NCI-H1105 (cell line): ENCODE data around the gene TSC22D3.

Experiments used
- DNase-seq: peaks from one replicate; lab custom pipeline; 2025; lab: John Stamatoyannopoulos, UW

Gene TSC22D3

DNA sequence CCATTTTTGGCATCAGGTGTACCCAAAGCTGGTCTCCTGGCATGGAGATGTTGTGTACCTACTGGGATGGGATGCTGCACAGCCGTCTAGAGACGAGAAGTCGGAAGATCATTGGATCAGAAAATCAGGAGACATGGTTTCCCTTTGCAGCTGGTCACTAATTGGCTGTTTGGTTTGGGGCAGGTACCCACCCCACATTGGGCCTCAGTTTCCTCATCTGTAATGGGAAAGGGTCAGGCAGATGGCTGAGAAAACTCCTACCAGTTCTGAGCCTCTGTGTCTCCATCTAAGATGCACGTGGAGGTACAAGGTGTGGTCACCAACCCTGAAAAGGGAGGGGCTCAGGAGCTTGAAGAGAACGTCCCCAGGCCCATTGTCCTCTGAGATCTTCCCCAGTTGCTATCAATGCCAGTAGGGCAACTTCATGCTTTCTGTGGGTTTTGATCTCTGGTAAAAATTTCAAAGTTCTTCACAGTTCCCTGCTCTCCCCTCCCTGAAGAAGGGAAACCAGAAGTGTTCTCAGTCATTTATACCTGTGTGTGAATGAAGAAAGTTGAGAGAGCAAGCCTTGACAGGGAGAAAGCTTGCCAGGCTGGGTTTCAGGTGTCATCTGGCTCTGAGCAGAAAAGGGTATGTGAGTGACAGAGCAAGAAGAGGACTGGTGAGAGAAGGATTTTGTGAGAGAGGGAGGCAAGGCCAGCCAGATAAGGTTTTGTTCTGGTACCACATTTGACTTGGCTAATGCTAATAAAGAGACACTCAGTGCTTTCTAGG, 15.1 kb downstream of the TSC22D3 start:
- no peak for DNase-seq

DNA sequence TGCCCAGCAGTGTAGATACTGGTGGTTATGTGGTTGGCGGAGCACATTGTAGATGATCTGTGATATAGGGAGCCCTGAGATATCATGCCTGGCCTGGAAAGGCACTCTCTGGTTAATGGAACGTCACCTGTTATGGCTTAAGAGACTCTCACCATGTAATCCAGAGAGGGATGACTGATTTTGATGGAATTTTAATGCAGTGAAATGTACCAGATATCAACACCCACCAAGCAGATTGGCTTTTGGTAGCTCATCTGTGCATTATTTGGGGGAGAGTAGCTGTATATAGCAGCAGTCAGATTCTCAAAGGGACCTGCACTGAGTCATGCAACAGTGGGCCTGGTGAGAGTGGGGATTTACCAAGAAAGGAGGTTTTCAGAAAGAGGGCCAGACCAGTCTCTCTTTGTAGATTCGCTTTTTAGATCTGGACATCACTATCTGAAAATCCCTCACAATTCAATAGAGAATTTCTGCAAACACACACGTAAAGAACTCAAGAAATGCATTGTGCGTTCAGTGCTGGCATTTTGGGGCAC, 17.3 kb downstream of the TSC22D3 start:
- DNase-seq, result no peak

DNA sequence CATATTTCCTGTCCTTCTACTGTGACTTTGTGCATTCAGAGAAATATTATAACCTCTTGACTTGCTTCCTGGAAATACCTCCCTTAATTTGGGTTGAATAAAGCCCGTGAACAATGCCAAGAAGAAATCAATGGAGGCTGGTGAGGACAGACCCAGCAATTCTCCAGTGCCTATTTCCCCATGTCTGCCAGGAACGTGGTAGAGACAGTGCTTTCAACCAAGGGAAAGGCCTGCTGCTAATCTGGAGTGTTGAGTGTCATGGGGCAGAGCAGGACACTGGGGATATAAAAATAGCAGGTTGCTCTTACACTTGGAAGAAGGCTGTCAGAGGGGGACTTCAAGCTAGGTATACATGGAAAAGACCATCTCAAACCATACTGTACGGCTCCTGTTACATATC, 19.9 kb downstream of the TSC22D3 start:
- DNase-seq, result no peak

DNA sequence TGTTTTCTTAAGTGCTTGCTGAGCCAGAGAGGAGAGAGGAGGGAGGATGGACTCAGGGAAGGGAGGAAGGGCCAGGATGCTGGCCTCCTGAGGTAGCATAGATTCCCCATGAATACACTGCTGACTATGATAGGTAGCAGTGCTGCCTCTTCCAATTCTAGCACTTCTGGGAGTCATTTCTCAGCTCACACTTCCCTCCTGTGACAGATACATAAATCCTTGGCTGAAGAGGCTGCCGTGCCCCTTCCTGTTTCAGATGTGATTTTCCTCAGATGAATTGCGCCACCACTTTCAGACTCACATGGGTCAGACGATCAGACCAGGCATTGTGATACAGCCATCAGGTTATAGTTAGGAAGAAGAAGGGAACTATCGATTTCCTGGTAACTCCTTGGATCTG, 22.4 kb downstream of the TSC22D3 start:
- DNase-seq, result no peak

- no peak for DNase-seq
Measured at GRCh38 chrX:107752714-107753113, 22.9 kb downstream of the TSC22D3 start.

DNA sequence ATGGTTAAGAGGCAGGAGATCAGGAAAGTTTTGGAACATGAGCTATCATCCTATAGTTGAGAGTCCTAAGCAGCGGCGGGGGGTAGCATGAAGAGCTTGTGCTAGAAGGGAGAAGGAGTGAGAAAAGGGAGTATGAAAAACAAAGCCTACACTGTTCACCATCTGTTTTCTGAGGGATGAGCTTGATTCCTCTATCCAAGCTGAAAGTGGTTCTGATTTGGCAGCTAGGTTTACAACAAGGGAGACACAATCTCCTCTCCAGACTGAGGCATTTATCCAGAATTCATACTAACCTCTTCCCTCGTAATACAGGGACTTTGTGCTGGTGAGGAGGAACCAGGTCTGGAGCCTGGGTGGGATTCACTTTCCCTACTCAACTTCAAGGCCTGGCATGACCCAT, 23.5 kb downstream of the TSC22D3 start:
- no peak for DNase-seq

DNA sequence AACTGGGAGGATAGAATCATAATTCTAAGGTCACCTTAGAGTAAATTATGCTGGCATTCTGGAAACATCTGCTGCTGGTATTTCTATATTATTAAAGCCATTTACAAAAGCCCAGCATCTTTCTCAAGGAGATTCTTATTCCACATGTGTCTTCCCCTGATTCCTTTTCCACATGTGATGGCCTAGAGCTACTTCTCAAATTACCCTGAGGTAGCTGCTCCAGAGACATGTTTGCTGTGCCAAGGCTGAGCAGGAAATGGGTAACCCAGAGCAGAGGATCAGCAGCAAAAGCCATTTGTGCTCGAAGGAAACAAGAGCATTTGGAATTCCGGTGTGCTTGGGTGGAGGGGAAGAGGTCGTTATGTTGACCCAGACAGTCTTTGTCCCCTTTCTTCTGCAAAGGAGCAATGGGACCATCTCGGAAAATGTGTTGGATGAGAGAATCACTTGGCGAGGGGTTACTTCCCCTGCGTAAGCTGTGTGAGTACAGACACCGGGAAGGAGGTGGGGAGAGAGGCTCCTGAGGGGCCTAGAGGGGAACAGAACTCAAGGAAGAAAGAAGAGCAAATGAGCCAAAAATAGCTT, 24.6 kb downstream of the TSC22D3 start:
- no peak for DNase-seq

DNA sequence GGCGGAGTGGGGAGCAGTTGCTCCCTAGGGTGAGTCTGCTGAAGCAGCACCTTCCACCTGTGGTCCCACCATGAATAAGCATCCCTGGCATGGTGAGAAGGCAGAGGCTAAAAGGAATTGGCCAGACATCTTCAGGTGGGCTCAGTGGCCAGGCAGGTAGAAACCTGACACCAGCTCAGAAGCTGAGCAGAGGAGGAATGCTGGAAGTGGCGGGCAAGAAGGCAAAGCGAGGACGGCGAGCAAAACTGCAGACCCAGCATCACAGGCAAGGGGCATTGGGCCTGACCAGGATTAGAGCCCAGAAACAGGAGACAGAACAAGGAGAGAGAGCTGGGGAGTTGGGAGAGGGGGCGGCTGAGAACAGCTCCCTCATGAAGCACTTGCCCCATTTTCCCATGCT, 25.3 kb downstream of the TSC22D3 start:
- DNase-seq, result no peak

- DNase-seq, result no peak
Measured at GRCh38 chrX:107748506-107748905, 27.1 kb downstream of the TSC22D3 start.

- peak; percentile 71 for DNase-seq
Measured at GRCh38 chrX:107747596-107748161, 27.9 kb downstream of the TSC22D3 start.

- no peak for DNase-seq
Measured at GRCh38 chrX:107744868-107745267, 30.7 kb downstream of the TSC22D3 start.

- no peak for DNase-seq
Measured at GRCh38 chrX:107743995-107744394, 31.6 kb downstream of the TSC22D3 start.

- DNase-seq, result no peak
Measured at GRCh38 chrX:107742700-107743191, 32.8 kb downstream of the TSC22D3 start.

GRCh38 chrX:107741404-107741790, 34.2 kb downstream of the TSC22D3 start:
- no peak for DNase-seq

DNA sequence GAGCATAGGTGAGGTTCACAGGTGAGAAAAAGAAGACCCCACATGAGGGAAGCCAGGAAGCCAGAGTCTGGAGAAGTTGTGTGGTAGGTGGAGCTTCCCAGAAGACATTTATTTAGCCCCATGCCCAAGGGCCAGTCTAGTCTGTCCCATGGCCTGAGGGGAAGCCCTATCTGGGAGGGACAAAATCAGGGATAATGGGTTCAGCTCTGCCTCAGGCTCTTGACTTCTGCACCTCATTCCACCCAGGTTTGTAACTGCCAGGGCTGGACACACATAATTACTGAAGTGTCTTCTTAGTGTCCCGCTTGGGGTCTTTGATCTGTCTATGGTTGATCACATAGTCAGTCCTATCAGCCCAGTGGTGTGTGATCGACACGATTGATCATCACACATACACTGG, 36.0 kb downstream of the TSC22D3 start:
- no peak for DNase-seq

- DNase-seq, result no peak
Measured at GRCh38 chrX:107738768-107739167, 36.8 kb downstream of the TSC22D3 start.

- DNase-seq, result no peak
Measured at GRCh38 chrX:107738272-107738671, 37.3 kb downstream of the TSC22D3 start.

DNA sequence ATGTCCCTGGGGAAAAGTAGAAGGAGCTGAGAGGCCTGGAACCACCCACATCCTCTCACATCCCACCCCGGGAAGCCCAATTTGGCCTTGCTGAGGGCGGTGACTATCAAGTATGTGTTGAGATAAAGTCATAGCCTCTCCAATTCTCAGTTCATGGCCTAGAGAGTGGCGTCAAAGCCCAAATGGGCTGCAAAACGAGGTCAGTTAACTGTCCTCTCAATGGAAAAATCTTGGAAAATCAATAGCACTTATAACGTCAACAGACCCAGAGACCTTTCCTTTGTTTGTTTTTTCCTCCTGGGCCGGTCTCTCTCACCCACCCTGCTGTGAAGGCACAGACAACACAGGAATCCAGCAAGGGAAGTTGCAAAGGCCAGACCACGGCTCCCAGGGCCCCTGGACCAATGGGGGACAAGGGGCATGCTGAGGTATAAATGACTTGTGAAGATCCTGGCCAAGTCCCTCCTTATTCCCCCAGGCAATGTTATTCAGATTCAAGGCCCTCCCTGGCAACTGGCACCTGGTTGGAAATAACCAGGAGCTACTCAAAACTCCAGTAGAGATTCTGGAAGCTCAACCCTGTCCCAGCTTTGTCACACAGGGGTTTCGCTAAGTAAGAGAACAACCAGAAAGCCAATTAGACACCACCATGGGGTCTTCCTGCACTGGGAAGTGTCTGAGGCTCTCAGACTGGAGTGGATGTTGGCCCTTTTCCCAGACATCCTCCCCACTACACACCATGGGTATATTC, 38.6 kb downstream of the TSC22D3 start:
- no peak for DNase-seq

- no peak for DNase-seq
Measured at GRCh38 chrX:107734646-107735045, 40.9 kb downstream of the TSC22D3 start.

DNA sequence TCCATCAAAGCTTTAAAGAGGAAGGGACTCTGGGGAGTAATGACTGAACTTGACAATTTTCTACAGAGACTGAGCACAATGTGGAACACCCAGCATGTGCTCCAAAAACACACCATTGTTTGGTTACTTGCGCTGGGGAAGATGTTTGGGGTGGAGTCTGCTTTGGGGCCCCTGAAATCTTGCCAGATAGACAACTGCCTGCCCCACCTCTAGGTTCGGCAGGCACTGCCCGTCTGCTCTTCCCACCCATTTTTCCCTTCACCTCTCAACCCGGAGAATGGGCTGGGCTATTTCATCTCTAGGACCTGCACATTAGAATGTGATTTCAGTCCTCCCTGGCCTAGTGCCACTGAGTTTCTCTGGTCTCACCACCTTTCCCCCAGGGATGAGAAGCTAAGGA, 41.9 kb downstream of the TSC22D3 start:
- DNase-seq, result no peak

DNA sequence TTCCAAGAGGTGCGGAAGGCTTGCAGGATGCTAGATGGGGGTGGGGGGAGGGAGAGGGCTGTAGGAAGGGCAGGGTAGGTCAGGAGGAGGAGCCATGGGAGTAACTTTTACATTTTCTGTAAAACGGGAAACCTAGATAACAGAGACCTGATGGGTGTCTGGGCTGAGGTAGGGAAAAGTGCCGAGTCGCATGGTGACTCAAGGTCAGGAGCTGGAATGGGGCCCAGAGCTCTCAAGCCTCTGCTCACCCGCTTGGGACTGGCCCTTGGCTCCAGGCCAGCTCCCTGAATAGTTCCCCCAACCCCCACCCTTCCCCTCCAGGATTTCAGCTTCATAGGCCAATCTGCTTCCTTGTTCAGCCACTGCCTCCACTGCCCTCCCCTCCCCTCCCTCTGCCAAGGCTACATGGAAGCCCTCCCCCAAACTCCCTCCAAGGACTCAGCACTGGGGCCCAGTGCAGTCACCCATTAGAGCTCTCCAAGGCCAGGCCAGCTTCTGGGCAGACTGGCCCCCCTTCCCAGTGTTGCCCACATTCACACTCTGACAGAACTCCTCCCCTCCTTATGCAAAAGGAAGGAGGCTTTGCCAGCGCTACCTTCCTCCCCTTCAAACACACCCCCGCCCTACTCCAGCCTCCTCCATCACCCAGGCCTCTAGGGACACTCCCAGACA, 43.6 kb downstream of the TSC22D3 start:
- DNase-seq, result peak; percentile 22
